GM19463 (cell line): ENCODE results near the gene ZDHHC22.
"Not testable (repeated sequence)": the region's sequence is repeated elsewhere in the genome, so short reads cannot be mapped to it uniquely, and the experiment has no call there.

ENCODE experiments used
- ATAC-seq: cut with Tn5 transposase; IDR thresholded peaks from one replicate; pipeline ENCODE4 v1.9.1; 2021; ENCODE audit warnings: mild to moderate bottlenecking, moderate library complexity; ENCODE audit not compliant: unreplicated experiment

ZDHHC22 gene, protein sequence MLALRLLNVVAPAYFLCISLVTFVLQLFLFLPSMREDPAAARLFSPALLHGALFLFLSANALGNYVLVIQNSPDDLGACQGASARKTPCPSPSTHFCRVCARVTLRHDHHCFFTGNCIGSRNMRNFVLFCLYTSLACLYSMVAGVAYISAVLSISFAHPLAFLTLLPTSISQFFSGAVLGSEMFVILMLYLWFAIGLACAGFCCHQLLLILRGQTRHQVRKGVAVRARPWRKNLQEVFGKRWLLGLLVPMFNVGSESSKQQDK

DNA sequence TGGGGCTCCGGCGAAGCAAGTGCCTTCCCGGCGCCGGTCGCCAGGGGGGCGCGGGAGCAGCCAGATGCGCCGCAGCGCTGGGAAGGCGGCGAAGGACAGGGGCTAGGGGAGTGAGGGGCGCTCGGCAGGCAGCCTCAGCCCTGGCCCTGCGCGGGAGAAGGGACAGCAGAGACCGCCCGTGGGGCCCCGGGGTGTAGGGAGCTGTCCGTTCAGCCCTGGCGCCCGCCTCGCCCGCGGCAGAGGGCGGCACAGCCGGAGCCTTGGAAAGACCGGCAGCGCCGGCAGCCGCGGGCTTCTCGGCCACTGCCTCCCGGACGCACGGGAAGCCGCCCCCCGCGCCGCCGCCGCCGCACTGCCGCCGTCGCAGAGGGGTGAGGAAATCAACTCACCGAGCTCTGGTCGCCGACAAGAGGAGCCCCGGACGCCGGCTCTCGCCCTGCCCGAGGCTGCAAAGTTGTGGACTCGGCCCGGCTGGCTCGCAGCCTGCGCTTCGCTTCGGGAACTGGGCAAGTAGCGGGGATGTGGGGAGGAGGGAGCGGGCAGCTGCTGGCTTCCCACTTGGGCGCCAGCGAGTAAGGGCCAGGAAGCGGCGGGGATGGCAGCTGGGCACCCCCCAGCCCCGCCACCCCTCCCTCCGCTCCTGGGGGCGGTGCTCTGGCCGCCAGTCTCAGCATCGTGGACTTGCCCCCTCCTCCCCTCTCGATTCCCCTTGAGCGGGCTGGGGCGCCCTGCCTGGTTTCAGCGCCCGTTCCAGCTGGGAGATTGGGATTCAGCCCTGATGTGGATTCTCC lies at the start of gene ZDHHC22:
TSS of gene ZDHHC22 (minus strand) at position 578 of the 791 bp plus-strand sequence. CDS start 2,053 bp downstream, outside the sequence.
- ATAC-seq: no peak

DNA sequence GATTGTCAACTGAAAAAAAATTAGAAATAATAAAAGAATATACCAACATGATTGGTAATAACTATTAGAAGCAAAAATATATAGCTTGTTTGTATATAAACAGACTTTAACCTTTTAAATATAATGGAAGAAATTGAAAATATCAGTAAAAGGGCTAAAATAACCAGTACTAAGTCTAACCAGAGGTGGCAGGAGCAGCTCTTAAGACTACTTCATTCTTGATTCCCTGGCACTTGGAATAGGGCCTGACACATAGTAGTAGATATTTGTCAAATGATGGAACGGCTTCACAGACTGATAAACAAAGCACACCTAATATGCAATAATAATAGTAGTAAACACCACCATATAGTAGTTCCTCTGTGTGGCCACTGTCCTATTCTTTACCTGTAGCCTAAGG lies 49.4 kb upstream of the ZDHHC22 start:
- ATAC-seq: no peak

DNA sequence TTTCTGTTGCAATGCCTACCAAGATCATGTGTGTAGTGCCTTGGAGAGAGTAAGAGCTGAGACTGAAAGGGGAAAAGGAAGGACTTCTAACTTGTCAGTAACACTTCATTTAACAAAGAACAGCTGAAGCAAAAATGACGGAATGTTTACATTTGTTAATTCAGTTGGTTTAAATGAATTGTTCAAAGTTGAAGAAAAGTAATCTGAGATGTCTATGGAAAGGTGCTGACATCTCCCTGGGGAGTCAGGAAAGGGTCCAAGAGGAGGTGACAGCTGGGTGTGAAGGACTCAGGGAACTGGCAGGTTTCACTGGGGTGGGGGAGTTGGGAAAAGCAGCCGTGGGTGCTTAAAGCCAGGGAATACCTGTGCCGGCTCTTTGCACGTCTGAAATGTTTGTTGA lies 47.9 kb upstream of the ZDHHC22 start:
- no peak for ATAC-seq

DNA sequence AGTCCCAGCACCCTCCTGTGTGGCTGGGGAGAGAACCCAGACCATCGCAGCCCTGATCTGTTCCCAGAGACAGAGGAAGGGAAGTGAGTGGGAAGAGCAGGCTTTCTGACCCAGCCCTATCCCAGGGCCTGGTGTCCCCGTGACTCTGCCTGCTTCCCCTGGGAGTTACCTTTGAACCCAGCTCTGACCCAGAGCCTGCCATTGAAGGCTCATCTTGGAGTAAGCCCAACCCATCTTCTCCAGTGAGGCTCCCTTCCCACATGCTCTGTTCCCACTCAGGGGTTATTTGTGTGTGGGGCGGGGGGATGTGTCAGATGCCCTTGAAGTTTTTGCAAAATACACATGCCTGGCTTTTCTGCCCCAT lies 46.0 kb upstream of the ZDHHC22 start:
- ATAC-seq: no peak

DNA sequence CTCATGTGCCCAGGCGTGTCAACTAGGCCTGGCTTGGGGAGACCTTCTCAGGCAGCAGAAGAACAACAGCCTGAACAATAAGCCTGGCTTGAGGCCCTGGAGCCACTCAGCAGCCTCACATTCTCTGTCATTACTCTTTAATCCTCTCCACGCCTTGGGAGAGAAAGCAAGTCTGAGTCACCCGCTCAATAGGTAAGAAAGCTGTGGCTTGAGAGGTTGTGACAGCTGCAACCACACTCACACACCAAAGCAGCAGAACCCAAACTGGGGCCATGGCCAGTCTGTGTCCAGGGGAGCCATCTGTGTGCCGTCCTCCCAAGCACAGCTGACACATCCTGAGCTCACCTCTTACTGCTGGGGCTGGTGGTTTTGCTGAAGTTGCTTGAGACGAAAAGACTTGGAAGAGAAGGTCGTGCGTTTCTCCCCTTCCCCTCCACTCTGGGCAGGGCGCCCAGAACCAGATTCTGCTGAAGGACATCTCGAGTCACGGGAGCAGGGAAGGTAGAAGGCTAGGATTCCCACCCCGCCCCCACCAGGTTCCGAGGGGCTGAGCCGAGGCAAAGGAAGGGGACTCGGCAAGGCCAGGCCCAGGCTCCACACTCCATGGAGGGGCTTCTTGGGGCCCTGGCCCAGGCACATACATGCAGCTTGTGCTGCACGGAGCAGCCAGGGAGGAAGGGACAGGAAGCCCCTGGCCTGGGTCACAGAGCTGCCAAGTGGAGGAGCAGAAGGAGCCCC lies 45.5 kb upstream of the ZDHHC22 start:
- ATAC-seq: no peak

- no peak for ATAC-seq
Observed at GRCh38 chr14:77185093-77185465, 43.5 kb upstream of the ZDHHC22 start.

DNA sequence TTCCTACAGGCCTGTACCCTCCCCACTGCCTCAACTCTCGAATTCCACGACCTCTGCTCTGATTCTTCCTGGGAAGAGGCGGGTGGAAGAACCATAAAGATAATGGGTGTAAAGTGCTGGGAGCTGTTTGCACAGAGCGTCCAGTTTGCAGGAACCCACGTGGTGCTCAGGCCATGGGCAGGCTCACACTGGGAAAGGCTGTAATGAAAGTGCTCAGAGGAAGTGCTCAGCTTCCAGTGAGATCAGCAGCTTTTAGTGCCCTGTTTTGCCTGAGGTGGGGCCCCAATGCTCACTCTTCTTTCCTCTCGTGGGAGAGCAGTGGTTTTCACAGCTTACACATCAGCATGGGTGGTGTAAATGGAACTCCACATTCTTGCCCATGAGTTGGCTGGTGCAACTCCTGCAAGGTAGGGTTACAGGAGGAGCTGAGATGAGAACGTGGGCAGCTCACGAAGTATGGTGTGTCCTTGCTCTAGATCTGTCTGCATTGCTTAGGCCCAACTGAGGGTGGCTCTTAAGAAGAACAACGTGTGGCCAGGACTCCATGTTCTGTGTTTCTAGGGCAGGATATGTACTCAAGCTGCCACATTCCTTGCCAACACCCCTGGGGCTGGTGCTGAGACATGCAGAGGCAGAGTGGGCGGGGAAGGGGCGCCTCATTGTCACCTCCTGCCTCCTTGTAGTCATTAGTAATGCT lies 43.0 kb upstream of the ZDHHC22 start:
- no peak for ATAC-seq

GRCh38 chr14:77183896-77184295 lies 42.3 kb upstream of the ZDHHC22 start:
- no peak for ATAC-seq

DNA sequence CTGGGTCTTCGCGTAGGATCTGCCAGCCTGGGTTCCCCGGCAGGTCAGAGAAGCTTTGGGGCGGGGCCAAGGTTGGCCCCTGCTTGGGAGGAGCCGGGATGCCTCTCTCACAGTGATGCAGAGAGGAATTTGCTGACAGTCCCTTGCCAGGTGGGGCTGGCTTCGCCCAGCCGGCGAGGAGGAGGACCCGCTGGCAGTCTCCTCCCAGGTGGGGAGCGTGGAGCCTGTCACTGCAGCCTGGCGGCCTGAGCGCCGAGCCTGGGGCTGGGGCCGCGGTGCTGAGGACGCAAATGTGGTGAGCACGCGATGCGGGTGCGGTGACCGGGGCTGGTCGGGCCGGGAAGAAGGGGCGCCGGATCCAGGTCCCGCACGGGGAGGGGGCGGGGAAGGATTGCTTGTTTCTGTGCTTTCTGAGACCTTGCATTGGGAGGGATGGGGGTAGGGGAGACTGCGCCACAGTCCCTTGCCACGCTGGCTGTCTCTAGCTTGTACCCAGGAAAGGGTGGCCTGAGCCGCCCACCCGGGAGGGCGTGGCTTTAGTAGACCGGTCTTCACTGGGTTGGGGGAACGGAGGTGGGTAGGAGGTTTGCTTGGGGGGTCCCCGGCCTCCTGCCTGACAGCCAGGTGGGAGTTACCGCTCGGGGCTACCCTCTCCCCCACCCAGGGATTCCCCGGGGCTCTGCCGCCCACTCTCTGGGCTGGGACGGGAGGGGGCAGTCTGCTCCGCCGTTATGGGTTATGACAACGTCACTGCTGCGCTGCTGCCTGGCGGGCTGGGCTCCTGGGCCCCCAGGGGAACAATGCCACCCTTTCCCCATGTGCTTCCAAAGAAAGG lies 40.2 kb upstream of the ZDHHC22 start, which contains the start of gene TMEM63C:
TSS of gene TMEM63C (plus strand) at position 196 of the 835 bp plus-strand sequence. CDS start 37,016 bp downstream, outside the sequence.
- ATAC-seq: peak; percentile 78

DNA sequence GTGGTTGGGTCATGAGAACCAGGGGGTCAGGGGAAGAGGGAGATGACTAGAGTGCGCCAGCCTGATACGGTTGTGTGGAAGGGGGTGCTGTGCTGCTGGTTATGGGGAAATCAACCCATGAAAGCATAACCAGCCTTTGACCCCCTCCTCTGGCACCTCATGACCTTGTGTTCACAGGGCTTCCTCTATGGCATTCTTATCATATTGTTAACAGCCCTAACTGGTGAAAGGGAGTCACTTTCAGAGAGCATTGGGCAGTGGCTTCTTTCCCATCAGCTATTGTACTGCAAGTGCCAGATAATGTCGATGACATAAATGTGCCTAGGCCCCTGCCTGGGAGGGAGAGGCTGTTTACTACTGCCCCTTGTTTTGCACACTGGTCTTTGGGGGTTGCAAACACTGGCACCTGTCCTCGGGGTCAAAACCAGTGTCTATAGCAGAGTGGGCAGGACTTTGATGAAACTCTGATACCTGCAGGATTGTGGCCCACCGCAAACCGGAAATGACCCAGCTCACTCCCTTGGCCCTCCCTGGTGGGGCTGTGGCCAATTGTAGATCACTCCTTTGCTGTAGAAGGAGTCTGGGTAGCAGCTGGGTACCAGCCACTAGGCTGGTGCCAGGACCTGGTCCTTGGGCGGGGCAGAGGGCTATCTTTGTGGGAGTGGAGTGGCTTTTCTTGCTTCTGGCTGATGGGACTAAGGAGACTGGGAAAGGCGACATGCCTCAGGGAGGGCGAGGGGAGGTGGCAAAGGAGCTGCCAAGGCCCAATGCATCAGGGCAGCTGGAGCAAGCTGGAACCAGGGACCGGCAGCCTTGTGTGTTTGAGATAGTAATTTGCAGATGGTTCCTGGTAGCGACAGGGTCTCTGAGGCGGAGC lies 39.4 kb upstream of the ZDHHC22 start:
- ATAC-seq: peak; percentile 17

- ATAC-seq: no peak
Observed at GRCh38 chr14:77178656-77179055, 37.1 kb upstream of the ZDHHC22 start.

DNA sequence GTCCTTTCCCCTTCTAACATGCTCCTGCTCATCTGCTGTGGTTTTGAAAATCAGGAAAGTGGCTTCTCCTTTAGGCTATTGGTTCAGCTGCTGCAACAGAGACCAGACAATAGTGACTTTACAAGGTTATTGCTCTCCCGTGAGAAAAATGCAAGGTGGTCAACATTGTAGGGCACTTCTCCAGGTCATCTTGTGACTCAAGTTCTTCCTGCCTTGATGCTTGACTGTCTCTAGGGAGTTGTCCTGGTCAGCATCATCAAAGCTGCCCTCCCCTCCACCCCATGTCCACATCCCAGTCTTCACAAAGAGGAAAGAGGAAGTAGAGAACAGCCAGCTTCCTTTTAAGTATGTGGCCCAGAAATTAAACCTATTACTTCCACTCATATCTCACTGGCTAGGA lies 36.1 kb upstream of the ZDHHC22 start:
- ATAC-seq: no peak

DNA sequence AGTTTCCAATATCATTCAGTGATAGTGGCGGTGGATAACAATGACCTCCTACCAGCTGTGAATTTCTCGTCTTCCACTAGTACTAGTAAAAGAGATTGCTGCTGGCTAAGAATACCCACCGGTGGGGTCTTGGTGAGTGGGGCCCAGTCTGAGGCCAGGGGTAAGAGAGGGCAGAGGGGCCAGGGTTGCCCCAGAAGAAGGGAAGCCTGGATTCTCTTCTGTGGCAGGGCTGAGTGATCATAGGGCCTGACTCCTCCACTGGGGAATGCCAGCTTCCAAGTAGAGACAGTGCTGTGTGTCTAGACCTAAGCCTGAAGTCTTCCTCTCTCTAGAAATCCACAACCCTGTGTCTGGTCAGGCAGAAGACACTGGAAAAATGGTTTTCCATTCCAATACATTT lies 34.3 kb upstream of the ZDHHC22 start:
- ATAC-seq: no peak

GRCh38 chr14:77173911-77174617 lies 32.5 kb upstream of the ZDHHC22 start:
- not testable (repeated sequence) for ATAC-seq

GRCh38 chr14:77172916-77173315 lies 31.3 kb upstream of the ZDHHC22 start:
- no peak for ATAC-seq

GRCh38 chr14:77170045-77170444 lies 28.5 kb upstream of the ZDHHC22 start:
- no peak for ATAC-seq

GRCh38 chr14:77161011-77161410 lies 19.4 kb upstream of the ZDHHC22 start:
- ATAC-seq: no peak

DNA sequence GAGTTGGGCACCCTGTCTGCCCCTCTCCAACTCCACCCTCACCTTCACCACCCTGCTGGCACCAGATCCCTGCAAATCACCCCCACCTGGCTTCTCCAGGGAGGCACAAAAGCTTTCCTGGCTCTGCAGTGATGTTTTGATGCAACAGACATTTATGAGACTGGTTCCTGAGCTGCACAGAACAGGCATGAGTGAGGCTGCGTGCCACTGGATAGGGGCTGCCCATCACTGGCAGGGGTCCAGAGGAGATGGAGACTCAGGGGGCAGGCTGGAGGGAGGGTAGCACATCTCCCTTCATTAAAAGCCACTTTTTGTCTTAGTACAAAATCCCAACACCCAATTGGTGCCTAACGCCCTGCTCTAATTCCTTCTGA lies 17.3 kb upstream of the ZDHHC22 start:
- ATAC-seq: no peak
